GM23338 (cell line): ENCODE measurements around the gene MYO3B.

Experiments
- CREB1 ChIP-seq: fragments of 250-450 bp; sonication (Bioruptor Pico); IDR thresholded peaks from 2 replicates; pipeline ENCODE4 v1.5.0; 2020; ENCODE audit warnings: low read depth, mild to moderate bottlenecking, moderate library complexity
- EZH2 ChIP-seq: fragments of 200-600 bp; sonication (generic); IDR thresholded peaks from one replicate; pipeline ENCODE4 v1.8.0; 2017; ENCODE audit warnings: antibody characterized with exemption, mild to moderate bottlenecking, low read depth; ENCODE audit not compliant: unreplicated experiment
- EZH2phosphoT487 ChIP-seq: fragments of 200-600 bp; sonication (generic); IDR thresholded peaks from one replicate; pipeline ENCODE4 v1.8.1; 2018; ENCODE audit warnings: antibody characterized with exemption; ENCODE audit not compliant: unreplicated experiment
- JUNB ChIP-seq: IDR thresholded peaks from one replicate; pipeline ENCODE4 v1.6.1; 2016; ENCODE audit warnings: antibody characterized with exemption; ENCODE audit not compliant: unreplicated experiment
- NANOG ChIP-seq: IDR thresholded peaks from 2 replicates; pipeline ENCODE4 v1.6.1; 2016; ENCODE audit warnings: antibody characterized with exemption, borderline replicate concordance
- POLR2AphosphoS5 ChIP-seq: IDR thresholded peaks from 2 replicates; pipeline ENCODE4 v1.6.1; 2016; ENCODE audit warnings: antibody characterized with exemption, low read depth
- STAT1 ChIP-seq: IDR thresholded peaks from one replicate; pipeline ENCODE4 v1.6.1; 2016; ENCODE audit warnings: antibody characterized with exemption; ENCODE audit not compliant: unreplicated experiment
- ZNF114 ChIP-seq: fragments of 250-450 bp; sonication (Bioruptor Pico); IDR thresholded peaks from 2 replicates; pipeline ENCODE4 v1.5.0; 2020; ENCODE audit warnings: mild to moderate bottlenecking, moderate library complexity
- ZNF331 ChIP-seq: fragments of 250-450 bp; sonication (Bioruptor Pico); IDR thresholded peaks from 2 replicates; pipeline ENCODE4 v1.5.0; 2020; ENCODE audit warnings: low read depth, mild to moderate bottlenecking, moderate library complexity
- TF ChIP-seq, protein P1 (sequence below), 2 experiments: fragments of 200-600 bp in 1 of 2; sonication (generic) in 1 of 2; conservative IDR thresholded peaks; 2 replicates each; pipeline versions ENCODE4 v1.5.1 to v1.6.1; 2016 to 2017; ENCODE audit warnings: antibody characterized with exemption in 2 of 2, low read depth in 2 of 2, mild to moderate bottlenecking in 2 of 2, moderate library complexity in 1 of 2
- TF ChIP-seq, protein P2 (sequence below): IDR thresholded peaks from one replicate; pipeline ENCODE4 v1.6.1; 2018; ENCODE audit warnings: antibody characterized with exemption; ENCODE audit not compliant: unreplicated experiment
- TF ChIP-seq, protein P3 (sequence below): IDR thresholded peaks from 2 replicates; pipeline ENCODE4 v1.6.1; 2016; ENCODE audit warnings: antibody characterized with exemption
- TF ChIP-seq, protein P4 (sequence below): fragments of 250-450 bp; sonication (Bioruptor Pico); IDR thresholded peaks from 2 replicates; pipeline ENCODE4 v1.5.0; 2020; ENCODE audit warnings: mild to moderate bottlenecking, moderate library complexity

DNA sequence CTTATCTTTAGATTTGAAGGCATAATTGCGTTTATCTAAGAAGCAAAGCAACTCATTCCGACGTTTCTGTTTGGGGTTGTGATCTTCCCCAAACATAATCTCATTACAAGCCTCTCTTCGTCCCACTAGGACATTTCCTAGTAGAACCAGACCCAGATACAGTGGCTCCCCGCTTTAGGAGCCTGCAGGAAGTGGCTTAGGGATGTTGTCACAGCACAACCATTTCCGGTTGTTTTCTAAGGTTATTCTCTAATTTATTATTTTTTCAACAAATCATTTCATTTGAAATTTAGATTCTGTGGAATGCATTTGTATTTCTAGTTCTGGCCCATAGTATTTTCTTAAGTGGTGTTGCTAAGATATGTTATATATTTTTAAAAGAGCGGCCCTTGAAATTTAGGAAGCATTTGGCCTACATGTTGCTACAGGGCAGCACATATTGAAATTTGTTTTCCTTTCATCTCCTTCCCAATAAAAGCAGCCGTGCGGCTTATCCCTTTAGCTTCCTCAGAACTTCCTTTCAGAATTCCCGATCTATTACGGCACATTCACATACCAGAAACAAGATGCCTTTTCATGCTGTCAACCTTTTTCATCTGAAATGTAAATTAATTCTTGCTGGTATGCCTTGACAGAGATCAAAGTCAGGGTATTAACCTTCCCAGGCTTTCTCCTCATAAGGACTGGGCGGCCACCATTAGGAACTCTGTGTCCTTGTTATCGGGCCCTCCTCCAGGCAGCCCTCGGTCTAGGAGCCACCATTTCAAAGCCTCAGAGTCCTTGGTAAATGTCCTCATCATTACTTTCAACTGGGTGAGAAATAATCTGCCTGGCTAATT is 326.2 kb downstream of the MYO3B start:
- TF ChIP-seq, protein P1, sequence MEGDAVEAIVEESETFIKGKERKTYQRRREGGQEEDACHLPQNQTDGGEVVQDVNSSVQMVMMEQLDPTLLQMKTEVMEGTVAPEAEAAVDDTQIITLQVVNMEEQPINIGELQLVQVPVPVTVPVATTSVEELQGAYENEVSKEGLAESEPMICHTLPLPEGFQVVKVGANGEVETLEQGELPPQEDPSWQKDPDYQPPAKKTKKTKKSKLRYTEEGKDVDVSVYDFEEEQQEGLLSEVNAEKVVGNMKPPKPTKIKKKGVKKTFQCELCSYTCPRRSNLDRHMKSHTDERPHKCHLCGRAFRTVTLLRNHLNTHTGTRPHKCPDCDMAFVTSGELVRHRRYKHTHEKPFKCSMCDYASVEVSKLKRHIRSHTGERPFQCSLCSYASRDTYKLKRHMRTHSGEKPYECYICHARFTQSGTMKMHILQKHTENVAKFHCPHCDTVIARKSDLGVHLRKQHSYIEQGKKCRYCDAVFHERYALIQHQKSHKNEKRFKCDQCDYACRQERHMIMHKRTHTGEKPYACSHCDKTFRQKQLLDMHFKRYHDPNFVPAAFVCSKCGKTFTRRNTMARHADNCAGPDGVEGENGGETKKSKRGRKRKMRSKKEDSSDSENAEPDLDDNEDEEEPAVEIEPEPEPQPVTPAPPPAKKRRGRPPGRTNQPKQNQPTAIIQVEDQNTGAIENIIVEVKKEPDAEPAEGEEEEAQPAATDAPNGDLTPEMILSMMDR (conservative IDR thresholded peaks at IDR 0.05; ENCODE audit: low read depth in 2 of 2): no peak
- no peak for TF ChIP-seq EZH2phosphoT487
- TF ChIP-seq CREB1 (CRISPR knock-in tag): no peak
- no peak for TF ChIP-seq EZH2
- no peak for TF ChIP-seq POLR2AphosphoS5
- TF ChIP-seq, protein P2, sequence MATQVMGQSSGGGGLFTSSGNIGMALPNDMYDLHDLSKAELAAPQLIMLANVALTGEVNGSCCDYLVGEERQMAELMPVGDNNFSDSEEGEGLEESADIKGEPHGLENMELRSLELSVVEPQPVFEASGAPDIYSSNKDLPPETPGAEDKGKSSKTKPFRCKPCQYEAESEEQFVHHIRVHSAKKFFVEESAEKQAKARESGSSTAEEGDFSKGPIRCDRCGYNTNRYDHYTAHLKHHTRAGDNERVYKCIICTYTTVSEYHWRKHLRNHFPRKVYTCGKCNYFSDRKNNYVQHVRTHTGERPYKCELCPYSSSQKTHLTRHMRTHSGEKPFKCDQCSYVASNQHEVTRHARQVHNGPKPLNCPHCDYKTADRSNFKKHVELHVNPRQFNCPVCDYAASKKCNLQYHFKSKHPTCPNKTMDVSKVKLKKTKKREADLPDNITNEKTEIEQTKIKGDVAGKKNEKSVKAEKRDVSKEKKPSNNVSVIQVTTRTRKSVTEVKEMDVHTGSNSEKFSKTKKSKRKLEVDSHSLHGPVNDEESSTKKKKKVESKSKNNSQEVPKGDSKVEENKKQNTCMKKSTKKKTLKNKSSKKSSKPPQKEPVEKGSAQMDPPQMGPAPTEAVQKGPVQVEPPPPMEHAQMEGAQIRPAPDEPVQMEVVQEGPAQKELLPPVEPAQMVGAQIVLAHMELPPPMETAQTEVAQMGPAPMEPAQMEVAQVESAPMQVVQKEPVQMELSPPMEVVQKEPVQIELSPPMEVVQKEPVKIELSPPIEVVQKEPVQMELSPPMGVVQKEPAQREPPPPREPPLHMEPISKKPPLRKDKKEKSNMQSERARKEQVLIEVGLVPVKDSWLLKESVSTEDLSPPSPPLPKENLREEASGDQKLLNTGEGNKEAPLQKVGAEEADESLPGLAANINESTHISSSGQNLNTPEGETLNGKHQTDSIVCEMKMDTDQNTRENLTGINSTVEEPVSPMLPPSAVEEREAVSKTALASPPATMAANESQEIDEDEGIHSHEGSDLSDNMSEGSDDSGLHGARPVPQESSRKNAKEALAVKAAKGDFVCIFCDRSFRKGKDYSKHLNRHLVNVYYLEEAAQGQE: no peak
- no peak for TF ChIP-seq ZNF114 (CRISPR knock-in tag)
- no peak for TF ChIP-seq ZNF331
- no peak for TF ChIP-seq JUNB
- TF ChIP-seq, protein P3, sequence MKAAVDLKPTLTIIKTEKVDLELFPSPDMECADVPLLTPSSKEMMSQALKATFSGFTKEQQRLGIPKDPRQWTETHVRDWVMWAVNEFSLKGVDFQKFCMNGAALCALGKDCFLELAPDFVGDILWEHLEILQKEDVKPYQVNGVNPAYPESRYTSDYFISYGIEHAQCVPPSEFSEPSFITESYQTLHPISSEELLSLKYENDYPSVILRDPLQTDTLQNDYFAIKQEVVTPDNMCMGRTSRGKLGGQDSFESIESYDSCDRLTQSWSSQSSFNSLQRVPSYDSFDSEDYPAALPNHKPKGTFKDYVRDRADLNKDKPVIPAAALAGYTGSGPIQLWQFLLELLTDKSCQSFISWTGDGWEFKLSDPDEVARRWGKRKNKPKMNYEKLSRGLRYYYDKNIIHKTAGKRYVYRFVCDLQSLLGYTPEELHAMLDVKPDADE: no peak
- no peak for TF ChIP-seq STAT1
- no peak for TF ChIP-seq NANOG
- TF ChIP-seq, protein P4, sequence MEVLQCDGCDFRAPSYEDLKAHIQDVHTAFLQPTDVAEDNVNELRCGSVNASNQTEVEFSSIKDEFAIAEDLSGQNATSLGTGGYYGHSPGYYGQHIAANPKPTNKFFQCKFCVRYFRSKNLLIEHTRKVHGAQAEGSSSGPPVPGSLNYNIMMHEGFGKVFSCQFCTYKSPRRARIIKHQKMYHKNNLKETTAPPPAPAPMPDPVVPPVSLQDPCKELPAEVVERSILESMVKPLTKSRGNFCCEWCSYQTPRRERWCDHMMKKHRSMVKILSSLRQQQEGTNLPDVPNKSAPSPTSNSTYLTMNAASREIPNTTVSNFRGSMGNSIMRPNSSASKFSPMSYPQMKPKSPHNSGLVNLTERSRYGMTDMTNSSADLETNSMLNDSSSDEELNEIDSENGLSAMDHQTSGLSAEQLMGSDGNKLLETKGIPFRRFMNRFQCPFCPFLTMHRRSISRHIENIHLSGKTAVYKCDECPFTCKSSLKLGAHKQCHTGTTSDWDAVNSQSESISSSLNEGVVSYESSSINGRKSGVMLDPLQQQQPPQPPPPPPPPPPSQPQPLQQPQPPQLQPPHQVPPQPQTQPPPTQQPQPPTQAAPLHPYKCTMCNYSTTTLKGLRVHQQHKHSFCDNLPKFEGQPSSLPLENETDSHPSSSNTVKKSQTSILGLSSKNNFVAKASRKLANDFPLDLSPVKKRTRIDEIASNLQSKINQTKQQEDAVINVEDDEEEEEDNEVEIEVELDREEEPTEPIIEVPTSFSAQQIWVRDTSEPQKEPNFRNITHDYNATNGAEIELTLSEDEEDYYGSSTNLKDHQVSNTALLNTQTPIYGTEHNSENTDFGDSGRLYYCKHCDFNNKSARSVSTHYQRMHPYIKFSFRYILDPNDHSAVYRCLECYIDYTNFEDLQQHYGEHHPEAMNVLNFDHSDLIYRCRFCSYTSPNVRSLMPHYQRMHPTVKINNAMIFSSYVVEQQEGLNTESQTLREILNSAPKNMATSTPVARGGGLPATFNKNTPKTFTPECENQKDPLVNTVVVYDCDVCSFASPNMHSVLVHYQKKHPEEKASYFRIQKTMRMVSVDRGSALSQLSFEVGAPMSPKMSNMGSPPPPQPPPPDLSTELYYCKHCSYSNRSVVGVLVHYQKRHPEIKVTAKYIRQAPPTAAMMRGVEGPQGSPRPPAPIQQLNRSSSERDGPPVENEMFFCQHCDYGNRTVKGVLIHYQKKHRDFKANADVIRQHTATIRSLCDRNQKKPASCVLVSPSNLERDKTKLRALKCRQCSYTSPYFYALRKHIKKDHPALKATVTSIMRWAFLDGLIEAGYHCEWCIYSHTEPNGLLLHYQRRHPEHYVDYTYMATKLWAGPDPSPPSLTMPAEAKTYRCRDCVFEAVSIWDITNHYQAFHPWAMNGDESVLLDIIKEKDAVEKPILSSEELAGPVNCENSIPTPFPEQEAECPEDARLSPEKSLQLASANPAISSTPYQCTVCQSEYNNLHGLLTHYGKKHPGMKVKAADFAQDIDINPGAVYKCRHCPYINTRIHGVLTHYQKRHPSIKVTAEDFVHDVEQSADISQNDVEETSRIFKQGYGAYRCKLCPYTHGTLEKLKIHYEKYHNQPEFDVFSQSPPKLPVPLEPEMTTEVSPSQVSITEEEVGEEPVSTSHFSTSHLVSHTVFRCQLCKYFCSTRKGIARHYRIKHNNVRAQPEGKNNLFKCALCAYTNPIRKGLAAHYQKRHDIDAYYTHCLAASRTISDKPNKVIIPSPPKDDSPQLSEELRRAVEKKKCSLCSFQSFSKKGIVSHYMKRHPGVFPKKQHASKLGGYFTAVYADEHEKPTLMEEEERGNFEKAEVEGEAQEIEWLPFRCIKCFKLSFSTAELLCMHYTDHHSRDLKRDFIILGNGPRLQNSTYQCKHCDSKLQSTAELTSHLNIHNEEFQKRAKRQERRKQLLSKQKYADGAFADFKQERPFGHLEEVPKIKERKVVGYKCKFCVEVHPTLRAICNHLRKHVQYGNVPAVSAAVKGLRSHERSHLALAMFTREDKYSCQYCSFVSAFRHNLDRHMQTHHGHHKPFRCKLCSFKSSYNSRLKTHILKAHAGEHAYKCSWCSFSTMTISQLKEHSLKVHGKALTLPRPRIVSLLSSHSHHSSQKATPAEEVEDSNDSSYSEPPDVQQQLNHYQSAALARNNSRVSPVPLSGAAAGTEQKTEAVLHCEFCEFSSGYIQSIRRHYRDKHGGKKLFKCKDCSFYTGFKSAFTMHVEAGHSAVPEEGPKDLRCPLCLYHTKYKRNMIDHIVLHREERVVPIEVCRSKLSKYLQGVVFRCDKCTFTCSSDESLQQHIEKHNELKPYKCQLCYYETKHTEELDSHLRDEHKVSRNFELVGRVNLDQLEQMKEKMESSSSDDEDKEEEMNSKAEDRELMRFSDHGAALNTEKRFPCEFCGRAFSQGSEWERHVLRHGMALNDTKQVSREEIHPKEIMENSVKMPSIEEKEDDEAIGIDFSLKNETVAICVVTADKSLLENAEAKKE (CRISPR knock-in tag): no peak
